HEK293 (cell line): ENCODE measurements around the gene ZNF436.

ENCODE experiments used
- BCL11A ChIP-seq: fragments of 450-650 bp; formaldehyde crosslinking; IDR thresholded peaks from 2 replicates; pipeline ENCODE4 v1.5.1; 2016; ENCODE audit warnings: low read depth, missing biosample characterization, missing genetic modification characterization
- CTCF ChIP-seq: fragments of 450-650 bp; formaldehyde crosslinking; IDR thresholded peaks from 2 replicates; pipeline ENCODE4 v1.5.1; 2016; ENCODE audit warnings: missing biosample characterization, missing genetic modification characterization
- FEZF1 ChIP-seq: fragments of 450-650 bp; formaldehyde crosslinking; IDR thresholded peaks from 2 replicates; pipeline ENCODE4 v1.5.1; 2016; ENCODE audit warnings: missing biosample characterization, missing genetic modification characterization
- KLF16 ChIP-seq: fragments of 450-650 bp; formaldehyde crosslinking; IDR thresholded peaks from 2 replicates; pipeline ENCODE4 v1.5.1; 2017; ENCODE audit warnings: missing biosample characterization, missing genetic modification characterization
- MYNN ChIP-seq: fragments of 450-650 bp; formaldehyde crosslinking; IDR thresholded peaks from 2 replicates; pipeline ENCODE4 v1.5.1; 2016; ENCODE audit warnings: missing biosample characterization, missing genetic modification characterization, borderline replicate concordance
- YY1 ChIP-seq: fragments of 450-650 bp; formaldehyde crosslinking; IDR thresholded peaks from 2 replicates; pipeline ENCODE4 v1.5.1; 2018; ENCODE audit warnings: missing biosample characterization, missing genetic modification characterization
- ZBTB20 ChIP-seq: fragments of 450-650 bp; formaldehyde crosslinking; IDR thresholded peaks from 2 replicates; pipeline ENCODE4 v1.5.1; 2016; ENCODE audit warnings: missing biosample characterization, missing genetic modification characterization
- ZNF274 ChIP-seq, 2 experiments: fragments of 200-500 bp in 1 of 2; fragments of 450-650 bp in 1 of 2; sonication (Bioruptor generic) in 1 of 2; formaldehyde crosslinking in 1 of 2; IDR thresholded peaks; 2 replicates each; pipeline versions ENCODE4 v1.5.1 to v1.6.1; 2014 to 2016; ENCODE audit warnings: borderline replicate concordance in 1 of 2, inconsistent platforms in 1 of 2, low read length in 1 of 2, missing biosample characterization in 1 of 2, missing genetic modification characterization in 1 of 2
- ZNF580 ChIP-seq: fragments of 450-650 bp; formaldehyde crosslinking; IDR thresholded peaks from 2 replicates; pipeline ENCODE4 v1.5.1; 2016; ENCODE audit warnings: missing biosample characterization, missing genetic modification characterization
- ZNF624 ChIP-seq: fragments of 450-650 bp; formaldehyde crosslinking; IDR thresholded peaks from 2 replicates; pipeline ENCODE4 v1.5.1; 2017; ENCODE audit warnings: missing biosample characterization, missing genetic modification characterization

- TF ChIP-seq ZNF274 (IDR thresholded peaks at IDR 0.05; ENCODE audit: low read length) (no peak), ZNF274 (tag by site-specific recombination; IDR thresholded peaks at IDR 0.05; ENCODE audit: borderline replicate concordance) (no peak), BCL11A (tag by site-specific recombination) (no peak), ZNF624 (tag by site-specific recombination) (no peak), CTCF (tag by site-specific recombination) (no peak), ZBTB20 (tag by site-specific recombination) (no peak), YY1 (tag by site-specific recombination) (no peak), ZNF580 (tag by site-specific recombination) (no peak), FEZF1 (no peak), KLF16 (tag by site-specific recombination) (no peak), MYNN (no peak)
Observed at GRCh38 chr1:23396380-23396779, 26.7 kb upstream of the ZNF436 start.
